ENCODE data around the gene CHST1.

CHST1 gene, protein sequence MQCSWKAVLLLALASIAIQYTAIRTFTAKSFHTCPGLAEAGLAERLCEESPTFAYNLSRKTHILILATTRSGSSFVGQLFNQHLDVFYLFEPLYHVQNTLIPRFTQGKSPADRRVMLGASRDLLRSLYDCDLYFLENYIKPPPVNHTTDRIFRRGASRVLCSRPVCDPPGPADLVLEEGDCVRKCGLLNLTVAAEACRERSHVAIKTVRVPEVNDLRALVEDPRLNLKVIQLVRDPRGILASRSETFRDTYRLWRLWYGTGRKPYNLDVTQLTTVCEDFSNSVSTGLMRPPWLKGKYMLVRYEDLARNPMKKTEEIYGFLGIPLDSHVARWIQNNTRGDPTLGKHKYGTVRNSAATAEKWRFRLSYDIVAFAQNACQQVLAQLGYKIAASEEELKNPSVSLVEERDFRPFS

DNA sequence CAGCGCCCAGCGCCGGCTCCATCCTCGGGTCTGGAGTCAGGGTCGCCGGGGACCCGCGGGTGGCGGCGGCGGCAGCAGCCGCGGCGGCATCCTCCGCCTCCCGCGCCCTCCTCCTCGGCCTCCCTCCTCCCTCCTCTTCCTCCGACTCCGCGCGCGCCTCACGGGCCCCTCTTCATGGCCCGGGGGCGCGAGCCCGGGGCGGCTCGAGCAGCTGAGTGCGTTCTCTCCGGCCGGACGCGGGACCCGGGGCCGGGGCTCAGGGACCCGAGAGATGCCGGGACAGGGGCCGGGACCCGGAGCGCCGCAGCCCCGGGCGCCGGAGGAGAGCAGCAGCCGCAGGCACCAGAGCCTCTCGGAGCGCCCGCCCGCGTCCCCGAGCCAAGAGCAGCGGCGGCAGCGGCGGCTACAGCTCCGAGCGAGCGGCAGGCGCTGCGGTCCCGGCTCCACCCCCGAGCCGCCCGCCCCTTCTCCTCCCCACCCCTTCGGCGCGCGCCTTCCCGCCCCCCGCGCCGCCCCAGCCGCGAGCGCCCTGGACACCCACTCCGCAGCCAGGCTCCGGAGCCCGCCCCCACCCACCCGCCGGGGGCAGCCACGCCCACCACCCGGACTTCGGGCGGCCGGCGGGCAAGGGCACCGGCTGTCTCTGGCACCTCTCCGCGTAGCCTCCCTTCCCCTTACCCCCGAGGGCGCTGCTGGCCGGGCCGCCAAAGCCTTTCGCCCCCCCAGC is at the start of gene CHST1:
Gene CHST1, minus strand, starts transcription at position 417 of the 727 bp plus-strand sequence. CDS start 14,699 bp downstream, outside the sequence.
- DNase-seq: peak in 37 of 51 donors; percentile 24 to 82 (median 67)

DNA sequence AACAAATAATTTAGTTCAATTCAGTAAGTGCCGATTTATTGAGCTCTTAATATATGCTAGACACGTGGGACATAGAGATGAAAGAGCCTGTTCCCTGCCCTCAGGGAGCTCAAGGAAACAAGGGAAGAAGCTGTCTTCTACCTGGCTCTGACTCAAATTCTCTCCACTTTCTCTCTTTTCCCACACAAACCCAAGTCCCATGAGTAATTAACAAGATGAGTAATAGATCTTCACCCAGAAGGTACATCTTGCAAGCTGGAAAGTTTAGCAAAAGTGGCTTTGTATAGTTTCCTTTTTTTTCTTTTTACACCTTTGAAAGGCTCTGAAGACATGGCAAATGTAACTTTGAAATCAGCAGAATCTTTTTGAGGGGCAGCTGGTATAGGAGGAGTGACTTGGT is 48.2 kb upstream of the CHST1 start:
- DNase-seq: no peak

DNA sequence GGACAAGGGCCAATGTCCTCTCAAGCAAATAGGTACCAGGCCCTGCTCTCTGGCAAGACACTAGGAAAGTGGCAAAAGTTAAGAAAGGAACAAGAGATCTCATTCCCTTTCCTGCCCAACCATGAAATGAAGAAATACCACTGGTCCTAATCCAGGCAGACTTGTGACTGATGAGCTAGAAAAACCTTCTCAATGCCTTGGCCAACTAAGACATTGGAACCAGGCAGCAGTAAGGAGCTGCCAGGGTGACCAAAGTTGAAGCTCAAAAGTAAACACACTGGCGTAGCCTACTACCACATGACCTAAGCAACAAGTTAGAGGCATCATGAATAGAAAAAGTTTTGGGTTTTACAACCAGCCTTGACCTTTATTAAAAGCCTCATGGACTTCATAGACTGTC is 45.1 kb upstream of the CHST1 start:
- DNase-seq: no peak

DNA sequence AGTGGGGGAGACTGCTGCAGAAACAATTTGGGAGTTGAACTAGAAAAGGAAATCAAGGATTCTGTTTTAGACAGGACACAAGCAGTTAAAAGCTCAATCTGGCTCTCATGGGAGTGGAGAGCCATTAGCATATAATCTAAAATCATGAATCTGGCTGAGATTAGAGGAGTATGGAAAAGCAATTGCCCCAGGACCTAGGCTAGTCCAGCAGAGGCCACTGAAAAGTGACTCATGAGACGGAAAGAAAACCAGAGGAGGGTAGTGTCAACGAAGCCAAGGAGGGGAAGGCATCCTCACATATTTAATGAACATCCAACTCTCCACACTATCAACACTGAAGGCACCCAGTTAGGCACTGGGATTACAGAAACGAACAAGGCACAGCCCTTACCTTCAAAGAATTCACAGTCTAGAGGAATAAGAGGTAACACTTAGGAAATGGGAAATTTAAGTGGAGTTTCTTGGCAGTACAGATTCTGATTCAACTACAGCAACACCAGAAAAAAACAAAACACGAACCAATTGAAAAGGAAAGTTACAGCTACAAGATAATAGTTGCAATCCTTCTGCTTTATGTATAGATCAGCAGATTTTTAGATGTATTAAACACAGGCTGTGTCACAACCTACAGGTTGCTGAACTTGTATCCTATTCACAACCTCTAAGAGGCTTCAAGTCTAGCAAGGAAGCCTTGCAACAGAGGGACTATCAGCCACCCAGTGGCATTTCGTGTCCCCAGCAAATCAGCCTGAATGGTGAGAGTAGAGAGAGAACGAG is 43.7 kb upstream of the CHST1 start:
- DNase-seq: no peak

DNA sequence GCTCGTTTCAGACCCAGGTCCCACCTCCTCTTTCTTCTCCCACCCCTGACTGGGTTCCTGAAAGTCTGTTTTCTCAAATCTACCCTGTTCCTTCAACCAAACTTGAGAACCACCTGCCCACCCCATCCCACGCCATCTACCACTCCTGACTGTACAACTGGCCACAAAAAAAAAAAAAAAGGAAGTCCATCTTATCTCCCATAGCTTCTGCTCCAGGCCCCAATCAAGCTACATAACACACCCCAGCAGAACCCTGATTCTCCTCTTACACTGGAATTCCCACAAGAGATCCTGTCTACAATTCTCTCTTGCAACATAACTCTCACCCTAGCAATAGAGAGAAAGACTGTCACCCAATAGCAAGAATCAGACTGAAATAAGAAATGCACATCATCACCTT is 39.2 kb upstream of the CHST1 start:
- DNase-seq: no peak

DNA sequence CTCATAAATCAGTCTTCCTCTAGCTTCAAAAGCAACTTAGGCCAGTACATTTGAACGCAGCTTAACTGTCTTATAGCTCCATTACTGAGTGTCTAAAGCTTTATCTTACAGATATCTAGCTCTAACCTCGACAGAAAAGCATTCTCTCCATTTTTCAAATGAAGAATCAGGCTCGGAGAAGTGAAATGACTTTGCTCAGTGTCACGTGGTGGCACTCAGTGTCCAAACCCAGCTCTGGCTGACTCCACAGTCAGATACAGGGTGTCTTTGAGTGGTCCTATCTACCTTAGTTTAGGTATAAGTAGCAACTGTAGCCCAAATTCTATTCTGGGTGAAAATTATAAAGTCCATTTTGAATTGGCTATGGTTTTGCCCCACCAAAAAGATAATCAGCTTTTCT is 38.7 kb upstream of the CHST1 start:
- DNase-seq: no peak

DNA sequence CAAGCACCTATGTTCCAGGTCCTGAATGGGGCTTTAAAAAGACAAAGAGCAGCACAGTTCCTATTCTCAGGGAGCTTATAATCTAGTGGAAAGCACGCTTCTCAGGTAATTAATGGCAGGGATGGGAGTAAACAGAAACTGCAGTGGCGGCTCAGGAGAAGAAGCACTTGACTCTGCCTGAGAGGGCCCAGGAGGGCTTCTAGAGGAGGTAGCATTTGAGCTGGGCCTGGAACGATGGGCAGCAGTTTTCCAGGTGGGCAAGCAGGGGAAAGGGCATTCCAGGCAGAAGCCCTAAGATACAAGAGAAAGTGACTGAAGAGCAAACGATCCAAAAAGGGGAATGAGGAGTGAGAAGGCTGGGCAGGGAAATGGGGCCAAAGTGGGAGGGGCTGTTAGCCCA is 37.1 kb upstream of the CHST1 start:
- no peak for DNase-seq

DNA sequence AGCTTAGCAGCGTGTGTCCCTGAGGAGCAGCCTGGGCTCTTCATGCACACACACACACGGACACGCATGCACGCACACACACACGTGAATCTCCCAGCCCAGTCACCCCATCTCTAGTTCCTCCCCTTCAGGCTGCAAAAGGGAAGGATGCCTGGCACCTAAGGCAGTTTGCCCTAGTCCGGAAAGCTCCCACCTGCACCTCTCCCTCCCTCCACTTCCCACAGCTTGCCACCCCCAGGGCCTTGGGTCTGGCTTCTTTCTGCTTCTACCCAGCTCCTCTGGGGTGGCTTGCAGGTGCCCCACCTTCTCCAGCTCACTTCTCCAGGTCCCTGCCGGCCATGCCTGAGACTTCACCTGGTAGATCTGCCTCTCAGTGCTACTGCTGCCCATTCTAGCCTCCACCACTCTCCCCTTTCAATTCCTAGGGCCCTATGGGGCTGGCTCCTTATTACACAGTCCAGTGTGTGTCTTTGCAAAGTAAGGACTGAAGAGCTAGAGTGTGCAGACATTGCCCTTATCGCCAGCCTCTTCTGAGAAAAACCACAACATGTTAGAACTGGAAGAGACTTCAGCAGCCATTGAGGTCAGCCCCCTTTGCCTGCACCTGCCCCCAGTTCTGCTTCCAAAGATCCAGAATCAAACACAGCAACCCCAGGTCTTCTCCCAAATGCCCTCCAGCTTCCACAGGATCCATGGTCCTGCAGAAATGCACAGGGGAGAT is 33.5 kb upstream of the CHST1 start:
- no peak for DNase-seq

DNA sequence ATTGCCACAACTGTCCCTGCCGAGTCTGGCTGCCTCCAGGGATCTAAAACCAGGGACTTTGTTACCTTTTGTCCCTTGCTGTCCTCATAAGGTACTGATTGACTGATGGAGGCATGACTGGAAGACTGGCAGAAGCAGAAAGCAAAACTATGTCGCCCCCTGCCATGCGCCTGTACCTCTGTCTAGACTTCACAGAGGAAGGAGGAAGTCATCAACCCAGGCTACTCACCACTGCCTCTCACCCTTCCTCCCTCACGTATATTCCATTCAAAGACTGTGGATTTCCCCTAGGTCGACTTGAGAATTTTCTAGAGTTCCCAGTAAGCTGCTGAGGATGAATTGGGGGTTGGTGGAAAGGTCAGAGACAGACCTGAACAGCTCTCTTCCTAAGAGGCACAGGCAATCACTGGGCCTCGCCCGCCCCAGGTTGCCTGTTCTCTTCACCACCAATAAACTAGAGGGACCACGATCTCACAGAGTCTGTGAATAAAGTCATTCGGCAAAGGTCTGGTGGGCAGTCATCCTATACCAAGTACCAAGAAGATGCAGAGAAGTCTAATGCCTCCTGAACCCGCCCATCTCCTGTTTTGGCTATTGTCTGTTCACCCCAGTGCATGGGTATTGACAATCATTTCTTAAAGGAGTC is 27.5 kb upstream of the CHST1 start:
- no peak for DNase-seq

DNA sequence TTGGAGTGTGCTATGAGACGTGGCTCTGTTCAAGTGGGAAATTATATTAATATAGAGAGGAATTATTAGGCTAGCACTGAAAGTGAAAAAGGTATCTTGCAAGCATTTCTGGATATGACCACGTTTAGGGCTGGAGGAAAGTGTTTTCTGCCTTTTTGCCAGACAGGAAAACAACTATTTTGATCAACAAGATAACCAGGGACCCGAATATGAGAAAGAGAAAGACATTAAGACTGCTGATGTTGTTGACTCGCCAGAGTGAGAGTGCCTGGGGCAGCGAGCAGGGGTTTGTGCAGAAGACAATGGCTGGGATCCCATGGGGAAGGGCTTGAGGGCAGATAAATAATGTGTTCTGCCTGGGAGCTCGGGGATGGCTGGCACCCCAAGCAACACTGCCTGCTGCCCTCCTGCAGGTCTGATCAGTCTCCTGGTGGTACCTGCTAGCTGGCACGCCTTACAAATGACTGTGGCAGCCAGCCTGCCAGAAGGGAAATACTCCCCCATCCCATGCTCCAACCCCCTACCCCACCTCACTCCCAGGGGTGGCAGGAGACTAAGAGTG is 23.1 kb upstream of the CHST1 start:
- no peak for DNase-seq

DNA sequence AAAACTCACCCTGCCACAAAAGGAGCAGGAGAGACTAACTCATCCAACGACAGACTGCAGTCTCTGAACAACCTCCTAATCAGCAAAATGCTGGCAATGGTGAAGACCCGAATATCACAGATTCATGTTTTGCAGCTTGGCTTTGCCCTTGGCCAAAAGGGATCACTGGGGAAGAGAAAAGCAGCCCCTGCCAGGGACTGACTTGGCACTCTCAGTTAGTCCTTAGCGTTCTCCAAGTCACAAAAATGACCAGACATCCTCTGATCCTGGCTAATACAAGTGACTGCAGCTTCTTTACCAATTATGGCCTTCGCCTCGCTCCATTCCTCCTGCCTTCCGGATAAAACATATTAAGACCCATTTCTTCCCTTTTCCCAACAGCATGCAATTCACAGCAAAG is 22.4 kb upstream of the CHST1 start:
- DNase-seq: peak in 1 of 51 donors; percentile 4

DNA sequence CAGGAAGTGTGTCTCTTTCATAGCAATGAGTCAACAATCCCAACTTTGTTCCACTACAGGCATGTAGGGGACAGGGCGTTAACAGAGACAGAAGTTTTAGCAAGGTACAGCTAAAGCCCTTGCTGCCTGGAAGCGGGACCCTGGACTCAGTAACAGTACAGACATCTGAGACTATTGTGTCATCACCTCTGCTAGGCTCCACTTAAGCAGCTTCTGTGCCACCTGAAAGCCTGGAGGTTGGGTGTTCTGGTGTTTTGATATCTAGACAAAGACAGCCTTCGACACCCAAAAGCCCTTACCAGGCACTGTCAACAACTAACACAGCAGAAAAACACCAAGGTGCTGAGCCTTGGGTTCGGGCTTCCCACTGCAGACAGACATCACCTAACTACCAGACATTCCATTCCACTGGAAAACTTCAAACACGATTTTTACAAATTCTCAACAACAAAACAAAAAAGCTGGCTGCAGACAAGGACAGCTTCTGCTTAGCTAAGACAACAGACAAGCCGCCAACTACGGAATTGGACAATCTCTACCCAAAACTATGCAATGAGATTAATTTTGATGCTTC is 20.6 kb upstream of the CHST1 start:
- DNase-seq: no peak

DNA sequence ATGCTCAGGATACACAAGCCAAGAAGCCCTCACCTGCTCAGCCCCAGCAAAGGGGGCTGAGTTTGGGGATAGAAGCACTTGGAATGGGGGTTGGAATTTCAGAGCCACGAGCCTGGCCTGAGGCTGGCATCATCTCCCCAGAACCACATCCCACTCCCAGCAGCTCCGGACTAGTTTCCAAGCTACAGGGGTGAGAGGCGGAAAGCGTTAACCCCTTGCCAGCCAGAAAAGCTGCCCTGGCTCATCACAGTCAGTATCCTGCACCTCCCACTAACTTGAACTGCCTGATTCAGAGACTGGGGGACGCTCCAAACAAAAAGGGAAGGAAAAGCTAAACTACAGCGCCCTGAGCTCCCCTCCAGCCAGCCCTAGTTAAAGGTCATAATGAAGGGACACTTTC is 19.0 kb upstream of the CHST1 start:
- DNase-seq: no peak

DNA sequence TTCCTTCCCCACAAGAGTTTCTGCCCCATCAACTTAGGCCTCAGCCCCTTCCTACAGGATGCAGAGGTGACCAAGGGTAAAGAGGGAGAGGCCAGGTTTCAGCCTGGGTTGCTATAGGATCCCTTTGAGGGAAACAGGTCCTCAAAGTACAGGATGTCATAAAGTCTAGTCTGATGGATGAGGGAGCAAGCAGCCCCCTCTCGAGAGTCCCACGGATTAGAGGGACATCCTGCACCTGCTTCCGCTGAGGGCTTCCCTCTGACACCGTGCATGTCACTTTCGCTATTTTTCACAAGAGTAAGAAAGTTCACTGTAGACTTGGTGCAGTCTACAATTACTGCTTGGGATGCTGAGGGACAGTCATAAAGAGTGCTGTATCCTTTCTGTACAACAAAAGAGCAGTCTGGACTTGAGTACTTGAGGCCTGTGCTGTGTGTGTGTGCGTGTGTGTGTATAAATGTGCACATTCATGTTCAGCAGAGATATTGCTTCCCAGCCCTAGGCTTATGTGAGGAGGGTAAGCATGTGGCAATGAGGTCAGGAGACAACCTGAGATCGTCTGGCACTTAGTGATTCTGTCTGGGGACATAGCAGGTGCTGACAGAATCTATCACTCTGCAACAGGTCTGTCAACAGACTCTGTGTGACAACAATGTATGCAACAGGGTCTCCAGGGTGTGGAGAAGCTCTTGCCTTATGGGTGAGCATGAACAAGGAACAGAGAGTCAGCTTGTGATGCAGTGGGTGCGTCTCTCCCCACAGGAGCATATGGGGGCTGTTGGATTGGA is 18.0 kb upstream of the CHST1 start:
- no peak for DNase-seq

DNA sequence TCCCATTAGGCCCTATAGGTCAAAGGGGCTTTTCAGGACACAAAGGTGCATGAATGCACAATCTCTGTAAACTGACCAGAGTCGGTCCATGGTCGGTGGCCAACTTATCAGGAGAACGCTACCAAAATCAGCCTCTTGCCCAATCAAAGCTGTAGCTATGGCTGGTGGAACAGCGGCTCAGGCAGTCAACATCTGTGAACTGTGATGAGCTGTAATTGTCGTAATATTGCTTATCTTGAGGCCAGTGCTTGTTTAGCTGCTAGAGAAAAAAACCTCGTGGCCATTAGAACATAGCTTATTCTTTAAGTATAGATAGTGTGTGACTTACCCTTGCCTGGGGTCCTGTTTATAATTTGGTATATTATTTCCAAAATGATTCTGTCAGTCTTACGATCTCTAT is 14.4 kb upstream of the CHST1 start:
- DNase-seq: no peak

DNA sequence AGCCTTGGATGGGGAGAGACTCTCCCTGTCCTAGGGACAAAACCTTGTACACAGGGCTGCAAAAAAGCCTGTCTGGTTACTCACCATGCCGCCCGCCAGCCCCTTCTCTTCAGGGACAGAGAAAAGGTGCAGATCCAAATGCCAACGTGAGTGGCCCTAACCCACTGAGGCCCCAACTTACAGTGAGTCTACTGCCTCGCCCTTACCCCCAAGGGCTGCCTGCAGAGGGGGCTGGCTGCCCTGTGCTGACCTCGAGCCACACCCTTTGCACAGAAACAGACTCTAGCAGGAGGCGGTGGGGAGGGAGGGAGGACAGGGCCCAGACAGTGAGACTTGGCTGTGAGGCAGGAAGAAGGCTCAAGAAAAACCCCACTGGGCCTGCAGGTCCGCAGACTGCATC is 13.6 kb upstream of the CHST1 start:
- DNase-seq: no peak

DNA sequence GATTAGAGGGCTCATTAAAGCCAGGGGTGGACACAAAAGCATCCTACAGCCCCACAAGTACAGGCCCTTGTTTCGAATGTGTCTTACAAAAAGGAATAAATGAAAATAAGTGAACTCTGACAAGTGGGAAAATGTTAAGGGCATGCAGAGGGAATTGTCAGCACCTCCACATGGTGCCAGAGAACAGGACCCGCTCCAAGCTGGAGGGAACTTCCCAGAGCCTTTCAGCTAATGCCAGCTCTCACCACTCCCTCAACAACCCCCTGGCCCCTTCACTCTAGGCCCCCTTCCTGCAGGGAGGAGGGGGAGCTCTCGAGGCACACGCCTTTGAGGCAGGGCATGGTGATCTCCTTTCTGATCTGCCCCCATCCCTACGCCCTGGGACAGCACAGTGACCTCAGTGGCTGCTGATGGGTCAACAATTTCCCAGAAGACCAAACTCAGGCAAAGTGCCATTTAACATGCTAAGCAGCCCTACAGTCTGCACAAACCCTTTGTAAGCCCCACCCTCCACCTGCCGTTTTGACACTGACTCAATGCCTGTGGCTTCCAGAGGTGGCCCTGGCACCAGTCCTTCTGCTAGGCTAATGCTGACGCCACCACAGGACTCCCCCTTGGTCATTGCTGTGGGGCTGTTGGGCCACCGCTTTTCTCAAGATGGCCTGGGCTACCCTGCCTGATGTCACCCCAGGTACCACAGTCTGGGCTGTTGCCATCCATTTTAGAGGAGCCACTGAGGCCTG is 12.5 kb upstream of the CHST1 start:
- no peak for DNase-seq

DNA sequence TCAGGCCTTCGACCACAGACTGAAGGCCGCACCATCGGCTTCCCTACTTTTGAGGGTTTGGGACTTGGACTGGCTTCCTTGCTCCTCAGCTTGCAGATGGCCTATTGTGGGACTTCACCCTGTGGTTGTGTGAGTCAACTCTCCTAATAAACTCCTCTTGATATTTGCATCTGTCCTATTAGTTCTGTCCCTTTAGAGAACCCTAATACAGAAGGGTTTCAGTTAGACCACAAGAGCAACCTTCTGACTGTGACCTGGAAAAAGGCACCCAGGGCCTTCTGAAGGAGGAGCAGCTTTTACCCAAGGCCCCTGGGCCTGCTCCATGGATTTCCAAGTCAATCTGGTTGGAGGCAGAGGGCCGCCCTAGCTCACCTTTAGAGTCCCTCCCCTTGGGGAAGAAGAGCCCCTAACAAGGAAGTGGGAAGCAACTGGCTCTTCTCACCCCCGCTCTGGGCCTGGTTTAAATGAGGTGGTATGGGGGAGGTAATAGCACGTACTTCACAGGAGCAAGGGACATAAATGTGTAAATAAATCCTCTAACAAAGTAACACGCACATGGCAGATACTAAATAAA is 11.2 kb upstream of the CHST1 start:
- DNase-seq: no peak

Data from hypothalamus (tissue), 51 donors.